Memory B cell (primary cell): ENCODE results near the gene EXOC5.
"Not testable (repeated sequence)": the region's sequence is repeated elsewhere in the genome, so short reads cannot be mapped to it uniquely, and the experiment has no call there.

Experiments
- ATAC-seq: fragments of 150-1000 bp; cut with Tn5 transposase; 2 replicates; pipeline ENCODE4 v1.10.0; 2021; ENCODE audit warnings: low read depth, mild to moderate bottlenecking, moderate library complexity
- DNase-seq, 2 donors: peaks; one replicate each; pipeline ENCODE4 v3.0.0; 2022; ENCODE audit warnings: low spot score in 2 of 2
- H3K27ac Mint-ChIP-seq: one replicate; pipeline ENCODE4 v1.8.0; 2022; ENCODE audit warnings: mild to moderate bottlenecking, moderate library complexity, mixed read lengths
- H3K27me3 Mint-ChIP-seq: one replicate; pipeline ENCODE4 v1.8.0; 2022; ENCODE audit warnings: mixed read lengths
- H3K36me3 Mint-ChIP-seq: one replicate; pipeline ENCODE4 v1.8.0; 2022; ENCODE audit warnings: mild to moderate bottlenecking, mixed read lengths
- H3K4me1 Mint-ChIP-seq: one replicate; pipeline ENCODE4 v1.8.0; 2022; ENCODE audit warnings: mixed read lengths
- H3K4me3 Mint-ChIP-seq: one replicate; pipeline ENCODE4 v1.8.0; 2022; ENCODE audit warnings: mild to moderate bottlenecking, moderate library complexity, mixed read lengths
- H3K9me3 Mint-ChIP-seq: one replicate; pipeline ENCODE4 v1.8.0; 2022; ENCODE audit warnings: mixed read lengths

The EXOC5 gene

GRCh38 chr14:57232006-57232405 lies 36.7 kb downstream of the EXOC5 start:
- Mint-ChIP-seq H3K9me3 (peaks cover 3% of the 10 kb centered on the region), H3K27me3 (no peaks in the 10 kb centered on the region), H3K36me3 (peaks cover 35% of the 10 kb centered on the region), H3K4me3 (no peak overlapping the region), H3K27ac (no peak overlapping the region), H3K4me1 (no peaks in the 10 kb centered on the region)
- DNase-seq, result no peak
- no peak for ATAC-seq

GRCh38 chr14:57228320-57228719 lies 40.4 kb downstream of the EXOC5 start:
- ATAC-seq, H3K4me3 Mint-ChIP-seq, H3K9me3 Mint-ChIP-seq, H3K27ac Mint-ChIP-seq, H3K4me1 Mint-ChIP-seq, DNase-seq, H3K27me3 Mint-ChIP-seq: not testable (repeated sequence)
- H3K36me3 Mint-ChIP-seq, result peaks cover 37% of the 10 kb centered on the region

GRCh38 chr14:57227083-57227482 lies 41.6 kb downstream of the EXOC5 start:
- ATAC-seq, result no peak
- no peaks in the 10 kb centered on the region for H3K4me1 Mint-ChIP-seq
- no peaks in the 10 kb centered on the region for H3K27me3 Mint-ChIP-seq
- H3K4me3 Mint-ChIP-seq, result no peak overlapping the region
- H3K36me3 Mint-ChIP-seq, result peaks cover 35% of the 10 kb centered on the region
- peaks cover 3% of the 10 kb centered on the region for H3K9me3 Mint-ChIP-seq
- DNase-seq, result no peak
- H3K27ac Mint-ChIP-seq, result no peak overlapping the region

- Mint-ChIP-seq H3K27me3 (no peaks in the 10 kb centered on the region), H3K9me3 (no peaks in the 10 kb centered on the region), H3K4me1 (no peaks in the 10 kb centered on the region), H3K36me3 (peaks cover 30% of the 10 kb centered on the region), H3K27ac (no peak overlapping the region), H3K4me3 (no peak overlapping the region)
- no peak for ATAC-seq
- no peak for DNase-seq
These were observed 46.8 kb downstream of the EXOC5 start for GRCh38 chr14:57221931-57222330.

- no peak overlapping the region for H3K27ac Mint-ChIP-seq
- H3K36me3 Mint-ChIP-seq, result peaks cover 39% of the 10 kb centered on the region
- H3K9me3 Mint-ChIP-seq, result no peaks in the 10 kb centered on the region
- DNase-seq (no peak), ATAC-seq (no peak)
- H3K27me3 Mint-ChIP-seq, result no peaks in the 10 kb centered on the region
- H3K4me3 Mint-ChIP-seq, result no peak overlapping the region
- no peaks in the 10 kb centered on the region for H3K4me1 Mint-ChIP-seq
These were observed 55.8 kb downstream of the EXOC5 start for GRCh38 chr14:57212919-57213318.

- Mint-ChIP-seq H3K4me1 (no peaks in the 10 kb centered on the region), H3K4me3 (no peak overlapping the region), H3K36me3 (peaks cover 22% of the 10 kb centered on the region), H3K27me3 (no peaks in the 10 kb centered on the region), H3K9me3 (no peaks in the 10 kb centered on the region), H3K27ac (no peak overlapping the region)
- ATAC-seq (no peak), DNase-seq (no peak)
These were observed 59.1 kb downstream of the EXOC5 start for GRCh38 chr14:57209561-57209960.

GRCh38 chr14:57205938-57206337 lies 62.8 kb downstream of the EXOC5 start:
- Mint-ChIP-seq H3K4me3 (no peak overlapping the region), H3K27ac (no peak overlapping the region), H3K36me3 (peaks cover 11% of the 10 kb centered on the region), H3K9me3 (no peaks in the 10 kb centered on the region), H3K27me3 (no peaks in the 10 kb centered on the region), H3K4me1 (no peaks in the 10 kb centered on the region)
- DNase-seq (no peak), ATAC-seq (no peak)

- not testable (repeated sequence) for ATAC-seq, H3K36me3 Mint-ChIP-seq, H3K4me1 Mint-ChIP-seq, H3K27me3 Mint-ChIP-seq, H3K9me3 Mint-ChIP-seq, DNase-seq, H3K27ac Mint-ChIP-seq, H3K4me3 Mint-ChIP-seq
These were observed 66.0 kb downstream of the EXOC5 start for GRCh38 chr14:57202672-57203071.

GRCh38 chr14:57199921-57200320 lies 68.8 kb downstream of the EXOC5 start:
- DNase-seq, result no peak
- H3K9me3 Mint-ChIP-seq, result no peaks in the 10 kb centered on the region
- no peak overlapping the region for H3K27ac Mint-ChIP-seq
- H3K27me3 Mint-ChIP-seq, result peaks cover 2% of the 10 kb centered on the region
- H3K4me3 Mint-ChIP-seq, result no peak overlapping the region
- H3K36me3 Mint-ChIP-seq, result no peaks in the 10 kb centered on the region
- ATAC-seq, result no peak
- H3K4me1 Mint-ChIP-seq, result no peaks in the 10 kb centered on the region

- no peak for ATAC-seq
These were observed 79.6 kb downstream of the EXOC5 start for GRCh38 chr14:57189070-57189469.

GRCh38 chr14:57182760-57183503 lies 85.8 kb downstream of the EXOC5 start:
- H3K4me3 Mint-ChIP-seq, result no peak overlapping the region
- no peaks in the 10 kb centered on the region for H3K4me1 Mint-ChIP-seq
- H3K27me3 Mint-ChIP-seq, result peaks cover 9% of the 10 kb centered on the region
- ATAC-seq (no peak), DNase-seq (no peak)
- no peaks in the 10 kb centered on the region for H3K36me3 Mint-ChIP-seq
- H3K9me3 Mint-ChIP-seq, result no peaks in the 10 kb centered on the region
- H3K27ac Mint-ChIP-seq, result no peak overlapping the region

More at GRCh38 chr14:57189070-57189469, 79.6 kb downstream of the EXOC5 start:
- DNase-seq, result no peak
- no peak overlapping the region for H3K27ac Mint-ChIP-seq
- H3K4me3 Mint-ChIP-seq, result no peak overlapping the region
- peaks cover 15% of the 10 kb centered on the region for H3K27me3 Mint-ChIP-seq
- H3K9me3 Mint-ChIP-seq, result no peaks in the 10 kb centered on the region
- no peaks in the 10 kb centered on the region for H3K36me3 Mint-ChIP-seq
- H3K4me1 Mint-ChIP-seq, result peaks cover 5% of the 10 kb centered on the region

GRCh38 chr14:57179273-57179672 lies 89.4 kb downstream of the EXOC5 start:
- Mint-ChIP-seq H3K9me3 (no peaks in the 10 kb centered on the region), H3K27me3 (peaks cover 6% of the 10 kb centered on the region), H3K4me1 (no peaks in the 10 kb centered on the region), H3K27ac (no peak overlapping the region), H3K36me3 (no peaks in the 10 kb centered on the region), H3K4me3 (no peak overlapping the region)
- ATAC-seq (no peak), DNase-seq (no peak)

GRCh38 chr14:57174466-57174865 lies 94.2 kb downstream of the EXOC5 start:
- Mint-ChIP-seq H3K4me3 (no peak overlapping the region), H3K9me3 (no peaks in the 10 kb centered on the region), H3K36me3 (no peaks in the 10 kb centered on the region), H3K27me3 (peaks cover 2% of the 10 kb centered on the region), H3K4me1 (no peaks in the 10 kb centered on the region), H3K27ac (no peak overlapping the region)
- DNase-seq (no peak), ATAC-seq (no peak)

GRCh38 chr14:57171903-57172302 lies 96.8 kb downstream of the EXOC5 start:
- no peaks in the 10 kb centered on the region for H3K4me1 Mint-ChIP-seq
- H3K4me3 Mint-ChIP-seq, result no peak overlapping the region
- no peaks in the 10 kb centered on the region for H3K9me3 Mint-ChIP-seq
- DNase-seq (no peak), ATAC-seq (no peak)
- no peaks in the 10 kb centered on the region for H3K36me3 Mint-ChIP-seq
- H3K27ac Mint-ChIP-seq, result no peak overlapping the region
- H3K27me3 Mint-ChIP-seq, result peaks cover 3% of the 10 kb centered on the region

GRCh38 chr14:57171363-57171762 lies 97.3 kb downstream of the EXOC5 start:
- no peak for DNase-seq
- H3K4me3 Mint-ChIP-seq, result no peak overlapping the region
- H3K9me3 Mint-ChIP-seq, result no peaks in the 10 kb centered on the region
- no peak overlapping the region for H3K27ac Mint-ChIP-seq
- H3K4me1 Mint-ChIP-seq, result no peaks in the 10 kb centered on the region
- no peaks in the 10 kb centered on the region for H3K36me3 Mint-ChIP-seq
- peaks cover 3% of the 10 kb centered on the region for H3K27me3 Mint-ChIP-seq
- ATAC-seq, result no peak
